Spleen (tissue), 7 donors: ENCODE measurements around the gene FAM53B.

Source experiments
- CTCF ChIP-seq, 11 experiments: fragments of 200-600 bp in 7 of 11; fragments of 450-650 bp in 4 of 11; sonication (generic) in 4 of 11; IDR thresholded peaks in 8 of 11; conservative IDR thresholded peaks in 3 of 11; 1 replicate in 7 of 11; 2 replicates in 4 of 11; pipeline versions ENCODE4 v1.4.0 to v1.8.0; 2016 to 2021; ENCODE audit warnings: antibody characterized with exemption in 11 of 11, inconsistent platforms in 4 of 11, mild to moderate bottlenecking in 1 of 11
- POLR2A ChIP-seq, 3 donors: fragments of 450-650 bp; IDR thresholded peaks; one replicate each; pipeline ENCODE4 v1.5.1; 2017; ENCODE audit warnings: antibody characterized with exemption in 3 of 3, mild to moderate bottlenecking in 1 of 3
- donor health status: DM: no; HTN: no; CAD: no; lungs with moderate emphysema.
- donor health status: DM: no; HTN: no; CAD: no.
- donor health status: DM: no; HTN: no; CAD: no.

GRCh38 chr10:124701881-124702656, 42.1 kb downstream of the FAM53B start:
- TF ChIP-seq POLR2A (IDR thresholded peaks at IDR 0.05) = no peak
- no peak for TF ChIP-seq CTCF (IDR thresholded peaks at IDR 0.05 in 8 of 11, conservative IDR thresholded peaks at IDR 0.05 in 3 of 11)
